GM19099 (cell line): ENCODE measurements around the gene GFRA4.

Experiments
- POLR2A ChIP-seq: IDR thresholded peaks from 3 replicates; pipeline ENCODE4 v1.6.1; 2011; ENCODE audit warnings: low read depth; ENCODE audit not compliant: insufficient read length; ENCODE audit errors: extremely low read depth

The GFRA4 gene

GRCh38 chr20:3698591-3699001 lies 35.4 kb upstream of the GFRA4 start:
- no peak for TF ChIP-seq POLR2A

GRCh38 chr20:3697588-3698305 lies 34.5 kb upstream of the GFRA4 start:
- no peak for TF ChIP-seq POLR2A

GRCh38 chr20:3696745-3697587 lies 33.8 kb upstream of the GFRA4 start:
- TF ChIP-seq POLR2A = no peak

GRCh38 chr20:3696200-3696599 lies 33.0 kb upstream of the GFRA4 start:
- TF ChIP-seq POLR2A = no peak

GRCh38 chr20:3694864-3695263 lies 31.7 kb upstream of the GFRA4 start:
- no peak for TF ChIP-seq POLR2A

- TF ChIP-seq POLR2A = no peak
Observed at GRCh38 chr20:3693376-3693775, 30.2 kb upstream of the GFRA4 start.

- no peak for TF ChIP-seq POLR2A
Observed at GRCh38 chr20:3692706-3693294, 29.6 kb upstream of the GFRA4 start.

GRCh38 chr20:3691897-3692296 lies 28.7 kb upstream of the GFRA4 start:
- no peak for TF ChIP-seq POLR2A

- TF ChIP-seq POLR2A = no peak
Observed at GRCh38 chr20:3691306-3691705, 28.1 kb upstream of the GFRA4 start.

- no peak for TF ChIP-seq POLR2A
Observed at GRCh38 chr20:3690413-3690812, 27.2 kb upstream of the GFRA4 start.

- TF ChIP-seq POLR2A = no peak
Observed at GRCh38 chr20:3689978-3690377, 26.8 kb upstream of the GFRA4 start.

GRCh38 chr20:3687655-3688054 lies 24.5 kb upstream of the GFRA4 start:
- no peak for TF ChIP-seq POLR2A

GRCh38 chr20:3686867-3687321 lies 23.7 kb upstream of the GFRA4 start:
- no peak for TF ChIP-seq POLR2A

- TF ChIP-seq POLR2A = no peak
Observed at GRCh38 chr20:3686421-3686820, 23.2 kb upstream of the GFRA4 start.

- TF ChIP-seq POLR2A = no peak
Observed at GRCh38 chr20:3685341-3685740, 22.1 kb upstream of the GFRA4 start.

GRCh38 chr20:3681931-3682781 lies 19.0 kb upstream of the GFRA4 start, which contains the start of gene ADAM33:
Gene ADAM33 (minus strand): TSS chr20:3682010. CDS start chr20:3682004, 6 bp downstream.
- no peak for TF ChIP-seq POLR2A
